Amniotic epithelial cell (primary cell): ENCODE data around the gene PPM1F.
"Not testable (repeated sequence)": the region's sequence is repeated elsewhere in the genome, so short reads cannot be mapped to it uniquely, and the experiment has no call there.

Source experiments
- DNase-seq: peaks from one replicate; pipeline ENCODE4 v3.0.0-alpha.2; 2010; ENCODE audit warnings: low read depth

The PPM1F gene

DNA sequence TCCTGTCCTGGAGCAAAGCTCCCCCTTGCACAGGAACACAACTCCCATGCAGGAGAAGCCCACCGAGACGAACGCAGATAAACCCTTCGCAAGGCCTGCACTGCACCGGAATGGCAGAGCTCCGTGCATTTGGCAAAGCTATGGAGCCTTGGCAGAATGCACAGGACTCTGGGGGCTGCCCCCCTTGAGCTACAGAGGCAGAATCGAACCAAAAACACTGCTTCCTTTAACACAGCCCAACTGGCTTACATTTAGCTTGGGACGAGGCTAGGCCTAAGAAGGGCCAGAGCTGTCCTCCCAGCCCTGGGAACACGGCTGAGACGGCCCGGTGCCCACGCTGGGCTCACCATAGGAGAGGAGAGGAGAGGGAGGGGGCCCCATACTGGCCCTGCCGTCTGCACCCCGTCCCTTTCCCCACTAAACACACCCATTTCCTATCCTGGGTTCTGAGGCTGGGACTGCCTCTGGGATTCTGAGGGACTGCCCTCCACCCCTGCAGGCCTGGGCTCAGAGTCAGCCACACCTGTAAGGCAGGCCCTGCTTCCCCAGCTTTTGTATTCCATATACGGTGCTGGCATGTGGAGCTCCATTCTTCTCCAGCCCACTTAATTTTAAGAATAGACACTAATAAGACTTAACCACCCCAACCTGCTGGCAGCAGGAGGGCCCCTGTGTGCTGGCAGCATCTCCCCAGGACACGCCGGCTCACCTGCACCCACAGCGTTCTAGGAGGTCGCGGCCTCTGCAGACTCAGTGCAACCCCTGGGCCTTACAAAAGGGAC, 32.9 kb downstream of the PPM1F start:
- no peak for DNase-seq

DNA sequence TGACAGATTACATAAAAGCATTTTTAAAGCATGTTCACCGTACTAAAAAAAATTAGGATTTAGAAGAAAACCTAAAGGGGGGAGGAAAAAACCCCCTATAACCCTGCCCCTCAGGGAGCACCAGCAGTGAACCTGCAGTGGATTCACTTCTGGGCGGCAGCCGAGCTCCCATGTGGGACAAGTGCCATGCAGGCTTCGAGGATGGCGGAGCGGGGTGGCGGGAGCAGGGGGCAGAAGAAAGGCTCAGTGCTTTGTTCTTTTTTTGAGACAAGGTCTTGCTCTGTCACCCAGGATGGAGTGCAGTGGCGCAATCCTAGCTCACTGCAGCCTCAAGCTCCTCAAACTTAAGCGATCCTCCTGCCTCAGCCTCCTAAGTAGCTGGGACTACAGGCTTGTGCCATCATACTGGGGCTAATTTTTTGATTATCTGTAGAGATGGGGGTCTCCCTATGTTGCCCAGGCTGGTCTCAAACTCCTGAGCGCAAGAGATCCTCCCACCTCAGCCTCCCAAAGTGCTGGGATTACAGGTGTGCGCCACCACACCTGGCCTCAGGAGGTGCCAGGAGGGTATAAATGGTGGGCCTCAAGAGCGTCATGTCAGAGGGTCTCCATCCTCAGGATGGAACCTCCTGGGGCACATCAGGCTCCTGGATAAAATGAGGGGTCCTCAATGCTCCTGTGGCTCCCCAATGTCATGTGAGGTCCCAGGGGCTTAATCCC, 34.0 kb downstream of the PPM1F start:
- no peak for DNase-seq

DNA sequence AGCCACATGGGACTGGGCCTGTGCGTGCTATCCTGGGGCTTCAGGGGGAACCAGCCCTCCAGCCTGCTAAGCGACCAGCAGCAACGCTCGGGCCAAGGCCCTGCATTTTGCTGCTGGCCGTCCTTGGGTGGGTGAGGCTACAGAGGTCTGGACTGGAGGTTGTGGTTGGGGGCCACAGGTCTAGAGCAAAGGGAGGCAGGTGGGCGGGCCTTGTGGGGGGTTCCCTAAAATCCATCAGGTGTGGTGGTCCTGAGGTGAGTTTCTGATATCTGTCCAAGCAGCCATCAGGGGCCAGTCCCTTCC, 34.7 kb downstream of the PPM1F start:
- DNase-seq, result no peak

DNA sequence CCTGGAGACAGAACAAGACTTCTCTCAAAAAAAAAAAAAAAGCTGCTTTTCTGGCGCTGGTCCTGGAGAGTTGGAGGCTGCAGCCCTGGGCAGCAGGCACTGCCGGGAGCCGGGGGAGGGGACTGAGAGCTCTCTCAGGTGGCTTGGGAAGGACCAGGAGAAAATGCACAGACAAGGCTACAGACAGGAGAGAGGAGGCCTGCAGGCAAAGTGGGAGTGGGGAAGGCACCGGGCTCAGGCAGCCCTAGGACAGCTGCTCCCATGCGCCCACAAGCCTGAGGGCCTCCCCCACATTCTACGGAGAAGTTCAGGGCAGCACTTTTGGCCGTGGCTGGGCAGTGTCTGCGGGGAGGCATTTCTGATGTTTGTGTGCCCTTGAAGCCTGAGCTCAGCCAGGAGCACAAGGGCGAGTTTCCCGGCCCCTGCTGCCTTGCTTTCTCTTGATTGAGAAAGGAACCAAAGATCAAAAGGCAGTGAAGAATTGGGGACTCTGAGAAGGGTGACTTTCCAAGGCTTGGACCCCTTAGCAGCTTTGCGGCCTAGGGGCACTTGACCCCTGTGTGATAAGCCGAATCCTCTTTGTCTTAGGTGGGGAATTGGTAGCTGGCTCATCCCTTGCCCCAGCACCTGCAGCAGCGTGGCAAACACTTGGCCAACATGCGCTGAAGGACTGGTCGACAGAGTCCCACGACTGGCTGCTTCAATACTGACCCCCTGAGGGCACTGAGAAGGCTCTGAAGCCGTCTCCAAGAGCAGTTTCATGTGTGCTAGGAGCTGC, 35.3 kb downstream of the PPM1F start:
- DNase-seq, result peak; percentile 36

DNA sequence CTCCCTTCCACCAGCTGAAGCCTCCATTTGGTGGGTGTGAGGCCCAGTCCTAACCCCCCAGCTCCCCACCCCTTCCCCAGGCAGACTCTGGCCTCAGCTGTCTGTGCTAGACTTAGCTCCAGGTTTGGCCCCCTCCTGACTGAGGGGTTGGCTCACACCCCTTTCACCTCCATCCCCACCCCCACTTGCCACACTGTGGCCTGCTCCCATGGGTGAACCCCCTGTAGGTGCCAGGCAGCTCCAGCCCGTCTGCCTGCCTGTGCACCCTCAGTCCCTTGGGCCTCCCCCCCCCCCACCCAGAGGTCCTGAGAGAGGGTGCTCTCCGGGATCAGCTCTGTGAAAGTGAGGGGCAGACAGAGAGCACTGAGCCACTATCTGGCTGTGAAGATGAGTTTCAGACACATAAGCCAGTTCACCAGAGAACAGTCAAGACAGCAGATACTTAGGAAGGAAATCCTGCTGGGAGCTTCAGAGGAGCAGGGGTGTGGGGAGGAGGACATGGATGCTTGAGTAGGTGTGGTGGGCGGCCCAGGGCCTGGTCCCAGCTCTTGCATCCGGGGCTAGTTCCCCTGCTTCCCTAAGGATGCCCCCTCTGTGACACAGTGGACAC, 36.2 kb downstream of the PPM1F start:
- DNase-seq, result no peak

DNA sequence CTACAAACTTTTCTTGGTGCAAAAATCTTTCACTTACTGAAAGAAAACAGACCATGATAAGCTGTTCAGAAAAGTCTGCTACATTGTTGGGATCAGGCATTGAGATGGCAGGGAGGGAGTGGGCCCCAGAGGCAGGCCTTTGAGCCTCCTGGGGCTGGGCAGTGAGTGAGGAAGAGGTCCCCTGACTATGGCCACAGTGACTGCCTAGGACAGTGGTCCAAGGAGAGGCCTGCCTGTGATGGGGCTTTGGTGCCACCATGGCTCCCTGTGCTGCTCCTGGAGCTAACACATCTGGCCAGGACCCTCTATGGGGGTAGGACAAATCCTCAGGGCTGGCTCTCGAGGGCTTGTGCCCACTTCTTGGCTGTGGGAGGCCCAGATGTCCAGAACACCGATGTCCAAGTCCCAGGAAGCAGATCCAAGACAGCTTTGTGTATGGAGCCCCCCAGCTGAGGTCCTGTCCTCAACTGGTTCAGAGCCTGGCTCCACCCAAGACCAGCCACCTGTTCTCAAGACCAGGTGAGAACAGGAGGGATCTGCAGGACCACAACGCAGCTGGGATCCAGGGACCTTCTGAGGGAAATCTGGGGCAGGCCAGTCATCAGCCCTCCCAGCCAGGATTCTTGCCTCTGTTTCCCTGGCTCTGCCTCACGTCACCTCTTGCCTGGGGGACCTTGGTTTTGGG, 36.9 kb downstream of the PPM1F start:
- no peak for DNase-seq

DNA sequence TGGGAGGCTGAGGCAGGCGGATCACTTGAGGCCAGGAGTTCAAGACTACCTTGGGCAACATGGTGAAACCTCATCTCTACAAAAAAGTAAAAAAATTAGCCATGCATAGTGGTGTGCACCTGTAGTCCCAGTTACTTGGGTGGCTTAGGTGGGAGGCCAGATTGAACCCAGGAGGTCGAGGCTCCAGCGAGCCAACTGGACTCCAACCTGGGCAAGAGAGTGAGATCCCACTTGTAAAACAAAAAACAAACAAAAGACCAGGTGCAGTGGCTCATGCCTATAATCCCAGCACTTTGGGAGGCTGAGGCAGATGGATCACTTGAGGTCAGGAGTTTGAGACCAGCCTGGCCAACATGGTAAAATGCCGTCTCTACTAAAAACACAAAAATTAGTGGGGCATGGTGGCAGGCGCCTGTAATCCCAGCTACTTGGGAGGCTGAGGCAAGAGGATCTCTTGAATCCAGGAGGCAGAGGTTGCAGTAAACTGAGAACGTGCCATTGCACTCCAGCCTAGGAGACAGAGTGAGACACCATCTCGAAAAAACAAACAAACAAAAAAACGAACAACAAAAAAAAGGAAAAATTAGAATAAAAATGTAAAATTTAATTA, 38.5 kb downstream of the PPM1F start:
- DNase-seq, result not testable (repeated sequence)

DNA sequence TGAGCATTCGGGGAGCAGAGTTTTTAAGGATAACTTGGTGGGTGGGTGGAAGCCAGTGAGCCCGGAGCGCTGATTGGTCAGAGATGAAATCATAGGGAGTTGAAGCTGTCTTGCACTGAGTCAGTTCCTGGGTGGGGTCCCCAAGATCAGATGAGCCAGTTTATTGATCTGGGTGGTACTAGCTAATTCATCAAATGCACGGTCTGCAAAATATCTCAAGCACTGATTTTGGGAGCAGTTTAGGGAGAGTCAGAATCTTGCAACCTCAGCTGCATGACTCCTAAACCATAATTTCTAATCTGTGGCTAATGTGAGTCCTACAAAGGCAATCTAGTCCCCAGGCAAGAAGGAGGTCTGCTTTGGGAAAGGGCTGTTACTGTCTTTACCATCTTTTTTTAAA, 42.3 kb downstream of the PPM1F start:
- not testable (repeated sequence) for DNase-seq

DNA sequence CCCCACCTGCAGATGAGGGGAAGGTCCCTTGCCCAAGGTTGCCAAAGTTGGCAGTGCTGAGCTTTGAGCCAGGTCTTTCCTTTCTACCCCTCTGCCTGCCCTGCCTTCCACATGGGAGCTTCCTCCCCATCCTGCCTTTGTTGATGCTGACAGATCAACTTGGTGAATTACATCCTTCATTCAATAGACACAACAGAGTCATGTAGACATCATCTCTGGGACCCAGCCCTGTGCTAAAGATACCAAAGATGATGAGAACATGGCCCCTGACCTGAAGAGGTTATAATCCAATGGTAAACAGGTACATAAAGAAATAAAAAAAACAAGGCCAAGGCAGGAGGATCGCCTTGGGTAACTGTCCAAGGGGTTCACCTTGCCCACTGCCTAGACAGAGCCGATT, 42.8 kb downstream of the PPM1F start:
- no peak for DNase-seq

DNA sequence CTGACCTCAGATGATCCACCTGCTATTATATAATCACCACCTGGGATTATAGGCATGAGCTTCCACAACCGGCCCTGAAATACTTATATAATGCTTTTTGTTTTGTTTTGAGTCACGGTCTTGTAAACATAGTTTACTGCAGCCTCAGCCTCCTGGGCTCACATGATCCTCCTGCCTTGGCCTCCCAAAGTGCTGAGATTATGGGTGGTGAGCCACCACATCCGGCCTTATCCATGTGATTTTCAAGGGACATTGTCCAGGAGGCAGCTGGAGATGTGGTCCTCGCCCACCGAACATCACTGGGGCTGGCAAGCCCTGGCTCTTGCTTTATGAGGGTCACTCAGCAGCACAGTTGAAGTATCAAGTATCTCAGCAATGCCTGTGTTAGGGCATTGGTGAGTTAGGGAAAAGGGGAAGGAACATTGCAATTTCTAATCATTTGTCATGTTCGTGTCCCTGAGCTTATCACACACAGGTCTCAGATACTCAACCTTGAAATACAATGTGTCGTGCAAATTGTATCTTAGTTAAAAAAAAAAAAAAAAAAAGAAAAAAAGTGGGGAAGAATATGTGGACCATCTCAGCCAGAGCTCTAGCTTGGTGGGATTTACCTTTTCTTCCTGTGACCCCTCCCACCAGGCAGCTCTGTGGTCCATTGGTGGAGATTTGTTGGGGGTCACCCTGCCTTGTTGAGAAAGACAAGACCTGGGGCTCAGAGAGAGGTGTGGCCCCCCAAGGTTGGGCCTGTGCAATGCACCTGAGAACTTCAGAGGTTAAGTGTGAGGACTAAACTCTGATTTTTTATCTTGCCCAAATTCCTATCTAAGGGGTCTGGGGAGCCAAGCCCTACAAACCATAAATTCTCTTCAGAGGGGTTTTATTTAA, 44.8 kb downstream of the PPM1F start:
- DNase-seq, result no peak

DNA sequence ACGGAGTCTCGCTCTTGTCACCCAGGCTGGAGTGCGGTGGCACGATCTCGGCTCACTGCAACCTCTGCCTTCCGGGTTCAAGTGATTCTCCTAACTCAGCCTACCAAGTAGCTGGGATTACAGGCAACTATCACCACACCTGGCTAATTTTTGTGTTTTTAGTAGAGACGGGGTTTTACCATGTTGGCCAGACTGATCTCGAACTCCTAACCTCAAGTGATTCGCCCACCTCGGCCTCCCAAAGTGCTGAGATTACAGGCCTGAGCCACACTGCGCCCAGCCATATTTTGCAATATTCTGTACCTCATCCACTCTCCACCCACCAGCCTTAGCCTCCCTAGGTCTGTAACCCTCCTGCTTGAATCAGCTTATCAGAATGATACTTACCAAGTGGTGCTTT, 47.4 kb downstream of the PPM1F start:
- DNase-seq, result not testable (repeated sequence)

DNA sequence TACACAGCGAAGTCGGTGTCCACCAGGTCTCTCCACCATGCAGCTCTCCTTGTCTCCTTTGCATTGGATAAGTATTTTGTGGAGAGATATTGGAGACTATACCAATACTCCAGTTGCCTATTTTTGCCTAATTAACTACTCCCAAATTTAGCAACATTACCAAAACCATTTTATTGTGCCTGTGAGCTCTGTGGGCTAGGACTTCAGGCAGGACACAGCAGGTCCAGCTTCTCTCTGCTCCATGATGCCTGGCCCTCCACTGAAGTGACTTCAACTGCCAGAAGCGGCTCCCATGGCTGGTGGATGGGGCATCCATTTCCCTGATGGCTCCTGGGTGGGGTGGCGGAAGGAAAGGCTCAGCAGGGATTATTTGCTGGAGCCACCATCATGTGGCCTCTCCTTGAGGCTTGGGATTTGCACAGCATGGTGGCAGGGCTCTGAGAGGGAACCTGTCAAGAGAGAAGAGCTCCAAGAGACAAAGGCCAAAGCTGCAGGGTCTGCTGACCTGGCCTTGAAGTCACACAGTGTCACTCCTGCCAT, 48.3 kb downstream of the PPM1F start:
- no peak for DNase-seq

DNA sequence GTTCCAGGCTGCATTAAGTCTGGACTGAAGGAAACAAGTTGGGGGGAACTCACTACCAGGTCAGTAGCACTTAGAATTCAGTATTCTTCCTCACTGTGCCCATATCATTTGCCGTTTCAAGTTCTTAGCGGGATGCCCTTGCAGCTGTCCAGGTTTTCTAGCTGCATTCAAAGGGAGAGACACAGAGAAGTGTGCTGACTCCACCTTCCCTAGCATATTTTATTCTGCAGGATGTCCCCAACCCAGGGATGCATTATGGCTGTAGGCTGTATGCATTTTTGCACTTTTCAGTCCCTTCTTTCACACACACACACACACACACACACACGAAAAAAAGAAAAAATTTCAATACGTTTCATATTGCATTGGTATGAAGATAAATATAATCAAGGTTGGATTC, 49.4 kb downstream of the PPM1F start:
- no peak for DNase-seq

DNA sequence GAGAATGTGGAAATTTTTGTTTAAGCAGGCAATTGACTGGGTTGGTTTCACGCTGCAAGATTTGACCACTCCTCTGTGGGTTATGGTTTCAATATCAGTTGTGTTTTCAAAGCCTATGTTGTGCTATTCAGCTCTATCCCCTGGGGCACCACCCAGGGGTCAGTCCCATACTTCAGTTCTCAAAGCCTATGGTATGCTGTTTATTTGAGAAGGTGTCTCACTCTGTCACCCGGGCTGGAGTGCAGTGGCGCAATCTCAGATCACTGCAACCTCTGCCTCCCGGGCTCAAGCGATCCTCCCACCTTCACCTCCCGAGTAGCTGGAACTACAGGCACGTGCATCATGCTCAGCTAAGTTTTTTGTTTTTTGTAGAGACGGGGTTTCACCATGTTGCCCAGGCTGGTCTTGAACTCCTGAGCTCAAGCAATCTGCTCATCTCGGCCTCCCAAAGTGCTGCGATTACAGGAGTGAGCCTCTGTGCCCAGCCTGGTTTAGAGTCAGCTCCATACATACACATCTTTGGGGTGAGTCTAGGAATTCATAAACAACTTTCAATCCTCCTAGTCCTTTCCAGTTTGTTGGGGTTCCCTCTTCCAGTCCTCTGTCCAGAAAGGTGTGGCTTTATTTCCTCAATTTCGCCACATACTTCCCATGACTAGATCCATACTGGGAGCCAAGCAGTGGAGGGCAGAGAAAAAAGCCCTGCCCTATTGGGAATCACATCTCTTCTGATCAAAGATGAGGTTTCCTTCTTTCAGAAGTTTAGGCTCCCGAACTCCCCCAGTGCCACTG, 50.2 kb downstream of the PPM1F start:
- no peak for DNase-seq

DNA sequence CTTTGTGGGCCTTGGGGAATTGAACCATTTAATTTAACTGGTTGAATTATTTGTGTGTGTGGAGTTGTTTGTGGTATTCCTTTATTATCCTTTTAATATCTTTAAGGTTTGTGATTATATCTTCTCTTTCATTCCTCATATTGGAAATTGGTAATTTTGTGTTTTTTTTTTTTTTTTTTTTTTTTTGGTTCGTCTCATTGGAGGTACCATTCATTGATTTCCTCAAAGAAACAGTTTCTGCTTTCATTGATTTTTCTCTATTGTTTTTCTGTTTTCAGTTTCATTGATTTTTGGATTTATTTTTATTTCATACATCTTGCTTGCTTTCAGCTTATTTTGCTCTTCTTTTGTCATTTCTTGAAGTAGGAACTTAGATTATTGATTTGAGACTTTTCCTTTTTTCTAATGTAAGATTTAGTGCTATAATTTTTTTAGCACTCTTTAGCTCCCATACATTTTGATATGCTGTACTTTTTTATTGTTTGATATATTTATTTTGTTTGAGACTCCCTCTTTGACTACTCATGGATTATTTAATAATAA, 54.2 kb downstream of the PPM1F start:
- DNase-seq, result no peak

DNA sequence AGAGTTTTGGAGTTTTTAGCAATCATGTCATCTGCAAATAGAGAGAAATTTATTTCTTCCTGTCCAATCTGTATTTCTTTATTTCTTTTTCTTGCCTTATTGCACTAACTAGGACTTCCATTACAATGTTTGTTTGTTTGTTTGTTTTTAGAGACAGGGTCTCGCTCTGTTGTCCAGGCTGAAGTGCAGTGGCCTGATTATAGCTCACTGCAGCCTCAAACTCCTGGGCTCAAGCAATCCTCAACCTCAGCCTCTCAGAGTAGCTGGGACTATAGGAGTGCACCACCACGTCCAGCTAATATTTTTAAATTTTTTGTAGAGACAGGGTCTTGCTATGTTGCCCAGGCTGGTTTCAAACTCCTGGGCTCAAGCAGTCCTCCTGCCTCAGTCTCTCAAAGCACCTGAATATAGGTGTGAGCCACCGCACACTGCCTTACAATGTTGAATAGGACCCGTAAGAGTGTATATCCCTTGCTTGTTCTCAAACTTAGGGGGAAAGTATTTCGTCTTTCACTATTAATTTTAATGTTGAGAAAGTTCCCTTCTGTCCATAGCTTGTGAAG, 55.6 kb downstream of the PPM1F start:
- no peak for DNase-seq

DNA sequence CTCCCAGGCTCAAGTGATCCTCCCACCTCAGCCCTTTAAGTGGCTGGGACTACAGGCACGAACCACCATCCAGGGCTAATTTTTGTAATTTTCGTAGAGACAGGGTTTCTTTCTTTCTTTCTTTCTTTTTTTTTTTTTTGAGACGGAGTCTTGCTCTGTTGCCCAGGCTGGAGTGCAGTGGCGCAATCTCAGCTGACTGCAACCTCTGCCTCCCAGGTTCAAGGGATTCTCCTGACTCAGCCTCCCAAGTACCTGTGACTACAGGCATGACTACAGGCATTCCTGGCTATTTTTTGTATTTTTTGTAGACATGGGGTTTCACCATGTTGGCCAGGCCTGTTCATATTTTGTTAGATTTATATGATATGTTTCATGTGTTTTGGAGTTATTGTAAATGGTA, 56.4 kb downstream of the PPM1F start:
- not testable (repeated sequence) for DNase-seq

DNA sequence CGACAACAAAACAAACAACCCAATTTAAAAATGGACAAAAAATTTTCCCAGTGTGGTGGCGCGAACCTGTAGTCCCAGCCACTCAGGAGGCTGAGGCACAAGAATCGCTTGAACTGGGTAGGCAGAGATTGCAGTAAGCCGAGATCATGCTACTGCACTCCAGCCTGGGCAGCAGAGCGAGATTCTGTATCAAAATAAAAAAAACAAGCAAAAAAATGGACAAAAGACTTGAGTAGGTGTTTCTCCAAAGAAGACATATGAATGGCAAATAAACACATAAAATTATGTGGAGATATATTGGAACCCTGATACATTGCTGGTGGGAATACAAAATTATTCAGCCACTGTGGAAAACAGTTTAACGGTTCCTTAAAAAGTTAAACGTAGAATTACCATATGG, 57.8 kb downstream of the PPM1F start:
- no peak for DNase-seq
